ENCODE measurements around the gene RNF8. TPM values are rescaled to one million over a fixed set of nuclear protein-coding genes. Genes with fewer than 3 reads are reported as not detected.
"Not testable (repeated sequence)": the region's sequence is repeated elsewhere in the genome, so short reads cannot be mapped to it uniquely, and the experiment has no call there.

The RNF8 gene
- total RNA-seq, 1 donor from 2014 or later: 16.7 TPM

- DNase-seq: no peak
Measured at GRCh38 chr6:37399795-37400490, 46.2 kb downstream of the RNF8 start.

- DNase-seq: not testable (repeated sequence)
Measured at GRCh38 chr6:37401658-37402057, 47.9 kb downstream of the RNF8 start.

- no peak for DNase-seq
Measured at GRCh38 chr6:37406726-37407341, 53.1 kb downstream of the RNF8 start.

- DNase-seq: no peak
Measured at GRCh38 chr6:37407948-37408347, 54.2 kb downstream of the RNF8 start.

- no peak for DNase-seq
Measured at GRCh38 chr6:37409501-37409900, 55.7 kb downstream of the RNF8 start.

- DNase-seq: no peak
Measured at GRCh38 chr6:37417393-37417792, 63.6 kb downstream of the RNF8 start.

GRCh38 chr6:37418722-37419121 lies 64.9 kb downstream of the RNF8 start:
- no peak for DNase-seq

GRCh38 chr6:37426058-37426944 lies 72.5 kb downstream of the RNF8 start:
- no peak for DNase-seq

- DNase-seq: no peak
Measured at GRCh38 chr6:37426945-37427510, 73.2 kb downstream of the RNF8 start.

- DNase-seq: no peak
Measured at GRCh38 chr6:37429352-37429750, 75.6 kb downstream of the RNF8 start.

GRCh38 chr6:37432590-37432915 lies 78.8 kb downstream of the RNF8 start:
- DNase-seq: no peak

- peak; percentile 74 for DNase-seq
Measured at GRCh38 chr6:37432916-37433656, 79.3 kb downstream of the RNF8 start, which contains the start of gene CMTR1. Gene CMTR1 (plus strand): TSS chr6:37433221. CDS start chr6:37435630, 2,409 bp downstream.

GRCh38 chr6:37433657-37434271 lies 80.0 kb downstream of the RNF8 start:
- DNase-seq: no peak

GRCh38 chr6:37435373-37435772 lies 81.6 kb downstream of the RNF8 start:
- DNase-seq: no peak

- no peak for DNase-seq
Measured at GRCh38 chr6:37435816-37436215, 82.0 kb downstream of the RNF8 start.

- DNase-seq: no peak
Measured at GRCh38 chr6:37438930-37439329, 85.1 kb downstream of the RNF8 start.

GRCh38 chr6:37441651-37442050 lies 87.9 kb downstream of the RNF8 start:
- no peak for DNase-seq

GRCh38 chr6:37442416-37443215 lies 88.8 kb downstream of the RNF8 start:
- DNase-seq: no peak

GRCh38 chr6:37443216-37443542 lies 89.4 kb downstream of the RNF8 start:
- not testable (repeated sequence) for DNase-seq
